Measurements from ENCODE around the gene DGKD.
A peak's percentile ranks its signal among the peaks of the same experiment; 100 is the strongest.

DGKD gene

DNA sequence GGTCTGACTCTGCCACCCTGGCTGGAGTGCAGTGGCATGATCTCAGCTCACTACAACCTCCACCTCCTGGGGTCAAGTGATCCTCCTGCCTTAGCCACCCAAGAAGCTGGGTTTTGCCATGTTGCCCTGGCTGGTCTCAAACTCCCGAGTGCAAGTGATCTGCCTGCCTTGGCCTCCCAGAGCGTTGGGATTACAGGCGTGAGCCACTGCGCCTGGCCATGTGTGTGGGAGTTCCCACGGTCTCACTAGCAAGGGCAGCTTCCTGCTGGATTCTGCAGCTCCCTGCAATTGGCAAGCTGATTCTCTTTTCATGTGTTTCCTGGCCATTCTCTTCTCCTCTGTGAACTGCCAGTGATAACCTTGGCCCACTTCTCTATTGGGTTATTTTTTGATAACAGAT is 128.3 kb downstream of the DGKD start:
- DNase-seq = no peak

GRCh38 chr2:233485726-233486125 is 131.4 kb downstream of the DGKD start:
- no peak for DNase-seq

DNA sequence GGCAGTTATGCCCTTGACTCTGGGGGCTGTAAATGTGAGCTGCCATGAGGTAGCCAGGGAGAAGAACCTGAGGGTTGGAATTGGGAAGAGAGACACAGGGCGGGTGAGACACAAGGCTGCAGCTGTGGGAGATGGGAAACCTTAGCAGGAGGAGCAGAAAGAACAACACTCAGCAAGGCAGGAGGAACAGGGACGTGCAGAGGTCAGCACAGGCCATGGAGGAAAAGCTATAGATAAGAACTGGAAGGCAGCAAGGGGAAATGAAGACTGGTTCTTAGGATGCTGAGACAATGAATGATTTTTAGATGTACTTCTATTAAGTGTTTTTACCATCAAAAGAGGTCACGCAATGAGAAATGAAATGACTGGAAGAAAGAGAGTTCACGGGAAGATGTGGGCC is 132.1 kb downstream of the DGKD start:
- no peak for DNase-seq

- no peak for DNase-seq
Measured at GRCh38 chr2:233486778-233487552, 132.7 kb downstream of the DGKD start.

GRCh38 chr2:233487748-233488345 is 133.6 kb downstream of the DGKD start:
- DNase-seq = no peak

GRCh38 chr2:233489143-233489542 is 134.8 kb downstream of the DGKD start:
- DNase-seq = no peak

GRCh38 chr2:233489666-233490065 is 135.4 kb downstream of the DGKD start:
- DNase-seq = no peak

GRCh38 chr2:233490831-233491230 is 136.5 kb downstream of the DGKD start:
- DNase-seq = no peak

- DNase-seq = no peak
Measured at GRCh38 chr2:233491326-233491725, 137.0 kb downstream of the DGKD start.

DNA sequence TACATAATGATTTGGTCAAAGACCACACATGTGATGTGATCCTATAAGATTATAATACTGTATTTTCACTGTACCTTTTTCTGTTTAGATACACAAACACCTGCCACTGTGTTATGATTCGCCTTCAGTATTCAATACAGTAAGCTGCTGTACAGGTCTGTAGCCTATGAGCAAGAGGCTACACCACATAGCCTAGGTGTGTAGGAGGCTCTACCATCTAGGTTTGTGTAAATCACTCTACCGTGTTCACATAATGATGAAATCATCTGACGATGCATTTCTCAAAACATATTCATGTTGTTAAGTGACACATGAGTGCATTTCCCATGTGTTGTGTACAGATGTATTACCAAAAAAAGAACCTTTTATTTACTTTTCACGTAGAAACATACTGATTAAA is 137.8 kb downstream of the DGKD start:
- DNase-seq = no peak

GRCh38 chr2:233492751-233493150 is 138.5 kb downstream of the DGKD start:
- no peak for DNase-seq

DNA sequence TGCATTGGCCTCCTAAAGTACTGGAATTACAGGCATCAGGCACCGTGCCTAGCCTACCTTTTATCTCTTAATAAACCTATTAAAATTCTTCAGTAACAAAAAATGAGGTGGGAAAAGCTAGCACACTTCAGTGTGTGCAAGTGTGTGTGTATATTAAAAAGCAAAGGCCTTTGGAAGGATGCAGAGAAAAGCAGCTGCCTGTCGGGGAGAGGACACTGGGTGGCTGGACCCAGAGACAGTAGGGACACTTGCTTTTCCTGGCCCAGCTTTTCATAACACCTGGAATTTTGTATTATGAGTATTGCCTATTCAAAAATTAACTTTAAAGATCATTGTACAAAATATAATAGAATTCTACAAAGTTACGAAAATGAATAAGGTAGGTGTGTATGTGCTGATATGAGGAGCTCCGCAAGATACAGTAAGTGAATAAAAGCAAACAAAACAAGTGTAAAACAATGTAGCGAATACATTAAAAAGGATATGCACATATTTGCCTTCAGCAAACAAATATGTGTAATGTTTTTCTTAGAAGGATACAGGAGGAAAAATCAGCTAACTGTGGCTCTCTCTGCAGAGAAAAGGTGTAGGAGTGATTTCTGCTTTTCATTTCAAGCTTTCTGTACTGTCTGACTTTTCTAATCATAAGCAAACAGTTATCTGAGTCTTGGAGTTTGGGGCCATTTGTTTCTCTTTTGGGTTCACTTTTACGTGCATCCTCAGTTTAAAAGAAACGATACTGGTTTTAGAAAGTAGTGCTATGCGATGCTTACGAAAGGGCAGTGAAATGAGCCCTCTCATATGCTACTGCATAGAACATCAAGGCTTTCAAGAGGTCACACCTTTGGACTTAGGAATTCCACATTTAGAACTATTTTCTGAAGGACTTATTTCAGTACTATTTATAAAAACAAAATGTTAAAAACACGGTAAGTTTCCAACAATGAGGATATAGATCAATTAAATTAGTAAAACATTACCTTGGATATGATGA is 141.5 kb downstream of the DGKD start:
- no peak for DNase-seq

- DNase-seq = no peak
Measured at GRCh38 chr2:233497692-233498091, 143.4 kb downstream of the DGKD start.

GRCh38 chr2:233498126-233498525 is 143.8 kb downstream of the DGKD start:
- no peak for DNase-seq

DNA sequence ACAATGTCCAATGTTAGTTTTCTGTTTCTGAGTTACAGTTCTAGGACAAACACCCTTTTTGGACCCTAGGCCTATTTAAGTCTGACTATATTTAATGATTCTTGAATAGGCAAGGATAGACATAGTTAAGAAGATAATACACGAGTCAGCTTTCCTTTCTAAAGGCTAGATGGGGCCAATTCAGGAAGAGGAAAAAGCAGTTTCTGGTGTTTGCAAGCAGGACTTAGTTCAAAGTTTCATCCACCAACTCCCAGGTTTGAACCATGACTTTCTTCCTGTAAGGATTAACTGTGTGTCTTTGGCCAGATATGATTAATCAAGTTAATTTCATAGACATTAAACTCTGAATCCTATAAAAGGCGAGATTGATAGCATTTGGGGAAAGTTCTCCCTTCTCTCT is 145.6 kb downstream of the DGKD start:
- DNase-seq = no peak

DNA sequence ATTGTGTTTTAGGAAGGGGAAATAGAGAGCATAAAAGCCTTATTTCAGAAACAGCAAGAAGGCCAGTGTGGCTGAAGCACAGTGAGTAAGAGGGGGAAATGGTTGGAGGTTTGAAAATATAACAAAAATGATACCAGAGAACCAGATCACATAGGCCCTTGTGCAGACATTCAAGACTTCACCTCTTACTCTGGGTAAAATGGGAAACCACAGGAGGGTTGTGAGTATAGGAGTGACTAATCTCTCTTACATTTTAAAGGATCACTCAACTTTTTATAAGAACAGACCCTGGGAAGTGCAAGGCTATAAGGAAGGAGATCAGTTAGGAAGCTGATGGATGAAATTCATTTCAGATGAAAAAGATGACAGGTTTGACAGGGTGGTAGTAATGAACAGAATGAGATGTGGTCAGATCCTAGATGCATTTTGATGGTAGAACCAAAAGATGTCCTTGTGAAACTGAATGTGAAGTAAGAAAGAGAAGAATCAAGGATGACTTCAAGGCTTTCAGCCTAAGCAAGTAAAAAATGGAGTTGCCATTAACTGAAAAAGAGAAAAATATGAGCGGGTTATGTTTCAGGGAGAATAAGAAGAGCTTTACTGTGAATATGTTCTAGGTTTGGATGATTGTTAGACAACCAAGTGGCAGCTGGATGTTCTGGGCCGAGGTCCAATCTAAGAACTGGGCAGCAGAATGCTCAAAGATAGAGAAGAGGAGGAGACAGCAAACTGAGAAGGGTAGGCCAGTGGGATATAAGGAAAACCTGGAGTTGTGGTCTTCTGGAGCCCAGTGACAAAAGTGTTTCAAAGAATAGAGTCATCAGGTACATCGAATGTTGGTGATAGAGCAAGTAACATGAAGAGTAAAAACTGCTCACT is 147.1 kb downstream of the DGKD start:
- DNase-seq = no peak

GRCh38 chr2:233503481-233503880 is 149.2 kb downstream of the DGKD start:
- no peak for DNase-seq

DNA sequence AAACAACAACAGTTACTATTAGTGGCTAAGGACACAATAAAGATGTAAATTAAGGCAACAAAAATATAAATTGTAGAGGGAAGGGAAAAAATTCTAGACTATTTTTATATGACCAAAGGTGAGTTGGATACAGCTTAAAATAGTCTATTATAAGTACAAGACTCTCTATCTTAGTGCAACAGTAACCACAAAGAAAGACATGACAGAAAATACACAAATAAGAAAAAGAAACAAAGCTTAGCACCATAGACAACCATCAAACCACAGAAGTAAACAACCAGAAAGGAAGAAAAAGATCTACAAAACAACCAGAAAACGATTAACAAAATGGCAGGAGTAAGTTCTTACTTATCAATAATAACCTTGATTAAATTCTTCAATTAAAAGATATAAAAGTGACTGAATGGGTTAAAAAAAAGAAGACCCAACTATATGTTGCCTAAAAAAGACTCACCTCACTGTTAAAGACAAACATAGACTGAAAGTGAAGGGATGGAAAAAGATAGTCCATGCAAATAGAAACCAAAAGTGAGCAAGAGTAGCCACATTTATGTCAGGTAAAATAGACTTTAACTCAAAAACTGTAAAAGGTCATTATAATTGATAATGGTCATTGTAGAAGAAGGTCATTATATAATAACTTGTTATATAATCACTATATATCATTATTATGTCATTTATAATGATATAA is 149.8 kb downstream of the DGKD start:
- DNase-seq = no peak

GRCh38 chr2:233513953-233514655 is 159.8 kb downstream of the DGKD start:
- peak; percentile 2 for DNase-seq

GRCh38 chr2:233519787-233520611 is 165.7 kb downstream of the DGKD start:
- no peak for DNase-seq
